Suprapubic skin (tissue), 4 donors: ENCODE measurements around the gene HIRIP3. TPM values are rescaled to one million over a fixed set of nuclear protein-coding genes. Genes with fewer than 3 reads are reported as not detected.

Experiments
- DNase-seq, 2 donors: peaks; one replicate each; pipeline ENCODE4 v3.0.0-alpha.2; 2019; ENCODE audit warnings: low spot score in 2 of 2
- H3K27ac ChIP-seq: fragments of 200-600 bp; sonication (generic); one replicate; pipeline ENCODE4 v1.5.1; 2019
- H3K27me3 ChIP-seq: fragments of 200-600 bp; sonication (generic); one replicate; pipeline ENCODE4 v1.5.1; 2019
- H3K36me3 ChIP-seq: fragments of 200-600 bp; sonication (generic); one replicate; pipeline ENCODE4 v1.5.1; 2019
- H3K4me1 ChIP-seq: fragments of 200-600 bp; sonication (generic); one replicate; pipeline ENCODE4 v1.5.1; 2019
- H3K4me3 ChIP-seq: fragments of 200-600 bp; sonication (generic); one replicate; pipeline ENCODE4 v1.5.1; 2019; ENCODE audit warnings: mild to moderate bottlenecking
- H3K9me3 ChIP-seq: fragments of 200-600 bp; sonication (generic); one replicate; pipeline ENCODE4 v1.5.1; 2019
- CTCF ChIP-seq, 2 donors: fragments of 200-600 bp in 1 of 2; fragments of 450-650 bp in 1 of 2; sonication (generic) in 1 of 2; IDR thresholded peaks; one replicate each; pipeline ENCODE4 v1.5.1; 2016 to 2019; ENCODE audit warnings: antibody characterized with exemption in 2 of 2, mild to moderate bottlenecking in 1 of 2, moderate library complexity in 1 of 2
- EP300 ChIP-seq: sonication (generic); formaldehyde crosslinking; IDR thresholded peaks from one replicate; pipeline ENCODE4 v1.6.1; 2017; ENCODE audit warnings: antibody characterized with exemption
- POLR2A ChIP-seq, 2 donors: fragments of 450-650 bp; IDR thresholded peaks; one replicate each; pipeline ENCODE4 v1.6.1; 2017; ENCODE audit warnings: antibody characterized with exemption in 2 of 2, mild to moderate bottlenecking in 2 of 2, moderate library complexity in 2 of 2
- POLR2AphosphoS5 ChIP-seq, 3 donors: sonication (generic); formaldehyde crosslinking; IDR thresholded peaks; one replicate each; pipeline ENCODE4 v1.6.1; 2017; ENCODE audit warnings: antibody characterized with exemption in 3 of 3
- WGBS: methylation state at CpG from one replicate; pipeline ENCODE4 v1.1.5; 2018; 5-methylcytosine and 5-hydroxymethylcytosine counted together
- total RNA-seq, 4 donors: library from RNA; depleted of rRNA; stranded (reverse); fragments of >200 nt; gene quantifications; one replicate each; pipeline ENCODE4 v1.1.0, GENCODE V29; 2016

HIRIP3 gene
- total RNA-seq, 4 donors from 2014 or later, result 14.6 to 29.3 (median 21.7) TPM

- DNase-seq, result no peak
- Histone ChIP-seq H3K4me3 (no peak overlapping the region), H3K36me3 (peaks cover 48% of the 10 kb centered on the region), H3K27me3 (no peaks in the 10 kb centered on the region), H3K27ac (no peak overlapping the region), H3K4me1 (peaks cover 10% of the 10 kb centered on the region), H3K9me3 (no peaks in the 10 kb centered on the region)
- 84% methylated on average over 25 of the region's 33 CpGs for WGBS
- no peak for TF ChIP-seq POLR2AphosphoS5 (IDR thresholded peaks at IDR 0.05)
- TF ChIP-seq POLR2A (IDR thresholded peaks at IDR 0.05), result no peak
- TF ChIP-seq EP300, result no peak
- no peak for TF ChIP-seq CTCF (IDR thresholded peaks at IDR 0.05)
Observed at GRCh38 chr16:30000735-30001631, 5.6 kb upstream of the HIRIP3 start.

- 97% methylated on average over 6 of the region's 6 CpGs for WGBS
- Histone ChIP-seq H3K27me3 (no peaks in the 10 kb centered on the region), H3K9me3 (no peaks in the 10 kb centered on the region), H3K27ac (no peak overlapping the region), H3K4me3 (no peak overlapping the region), H3K4me1 (peaks cover 17% of the 10 kb centered on the region), H3K36me3 (peaks cover 48% of the 10 kb centered on the region)
- TF ChIP-seq POLR2AphosphoS5 (IDR thresholded peaks at IDR 0.05) (no peak), EP300 (no peak), CTCF (IDR thresholded peaks at IDR 0.05) (no peak), POLR2A (IDR thresholded peaks at IDR 0.05) (no peak)
- no peak for DNase-seq
Observed at GRCh38 chr16:29999605-30000004, 4.2 kb upstream of the HIRIP3 start.

GRCh38 chr16:29996766-29997250, 1.4 kb upstream of the HIRIP3 start:
- no peak for DNase-seq
- Histone ChIP-seq H3K27ac (no peak overlapping the region), H3K27me3 (no peaks in the 10 kb centered on the region), H3K4me1 (peaks cover 29% of the 10 kb centered on the region), H3K9me3 (no peaks in the 10 kb centered on the region), H3K36me3 (peaks cover 52% of the 10 kb centered on the region), H3K4me3 (peak overlapping the region; percentile 80)
- WGBS, result 31% methylated on average over 6 of the region's 9 CpGs
- TF ChIP-seq EP300, result no peak
- no peak for TF ChIP-seq POLR2A (IDR thresholded peaks at IDR 0.05)
- no peak for TF ChIP-seq POLR2AphosphoS5 (IDR thresholded peaks at IDR 0.05)
- TF ChIP-seq CTCF (IDR thresholded peaks at IDR 0.05), result no peak

- peak within 1 kb of the TSS; percentile 96 for H3K27ac ChIP-seq
- H3K27me3 ChIP-seq, result no peaks in the 10 kb centered on the region
- 0% methylated on average over 42 of the region's 65 CpGs for WGBS
Observed at GRCh38 chr16:29995911-29996765, 721 bp upstream of the HIRIP3 start, which contains the start of gene INO80E. Gene INO80E (plus strand): TSS chr16:29996241. CDS start chr16:29996311, 70 bp downstream.

More at GRCh38 chr16:29995911-29996765, 721 bp upstream of the HIRIP3 start, which contains the start of gene INO80E:
- H3K4me1 ChIP-seq, result peaks cover 29% of the 10 kb centered on the region
- H3K4me3 ChIP-seq, result peak within 1 kb of the TSS; percentile 80
- no peaks in the 10 kb centered on the region for H3K9me3 ChIP-seq
- TF ChIP-seq EP300, result no peak
- no peak for TF ChIP-seq CTCF (IDR thresholded peaks at IDR 0.05)
- peak in 2 of 3 donors; percentile 78 to 82 for TF ChIP-seq POLR2AphosphoS5 (IDR thresholded peaks at IDR 0.05)
- TF ChIP-seq POLR2A (IDR thresholded peaks at IDR 0.05), result no peak
- peak; percentile 99 for DNase-seq
- H3K36me3 ChIP-seq, result peaks cover 52% of the 10 kb centered on the region
